HFF-Myc (cell line): ENCODE data around the gene OPCML.

Experiments
- DNase-seq: peaks from one replicate; pipeline ENCODE4 v3.0.0-alpha.2; 2011; ENCODE audit warnings: low read depth; ENCODE audit errors: extremely low read depth
- H3K4me3 ChIP-seq: replicated peaks from 2 replicates; pipeline ENCODE4 v1.5.1; 2011; ENCODE audit warnings: low read depth, mild to moderate bottlenecking, control low read depth, low read length
- CTCF ChIP-seq: IDR thresholded peaks from 2 replicates; pipeline ENCODE4 v1.5.1; 2012; ENCODE audit warnings: mild to moderate bottlenecking, low read depth, low read length, control low read depth; ENCODE audit errors: missing control alignments

OPCML gene

GRCh38 chr11:133386262-133386661, 146.0 kb downstream of the OPCML start:
- DNase-seq: no peak
- no peak for TF ChIP-seq CTCF
- no peak overlapping the region for H3K4me3 ChIP-seq

GRCh38 chr11:133385781-133386180, 146.5 kb downstream of the OPCML start:
- no peak for TF ChIP-seq CTCF

GRCh38 chr11:133384731-133385130, 147.6 kb downstream of the OPCML start:
- H3K4me3 ChIP-seq: no peak overlapping the region
- TF ChIP-seq CTCF: no peak
- no peak for DNase-seq

More at GRCh38 chr11:133385781-133386180, 146.5 kb downstream of the OPCML start:
- no peak for DNase-seq
- no peak overlapping the region for H3K4me3 ChIP-seq

- no peak for DNase-seq
- no peak for TF ChIP-seq CTCF
- H3K4me3 ChIP-seq: no peak overlapping the region
These were observed 148.6 kb downstream of the OPCML start for GRCh38 chr11:133383689-133384088.

- H3K4me3 ChIP-seq: no peak overlapping the region
- TF ChIP-seq CTCF: no peak
- DNase-seq: no peak
These were observed 149.1 kb downstream of the OPCML start for GRCh38 chr11:133383201-133383600.

- DNase-seq: no peak
- no peak for TF ChIP-seq CTCF
- no peak overlapping the region for H3K4me3 ChIP-seq
These were observed 150.0 kb downstream of the OPCML start for GRCh38 chr11:133382131-133382812.

- no peak overlapping the region for H3K4me3 ChIP-seq
- TF ChIP-seq CTCF: no peak
- no peak for DNase-seq
These were observed 150.6 kb downstream of the OPCML start for GRCh38 chr11:133381761-133382130.
